OCI-LY1 (cell line): ENCODE results near the gene GTPBP3.

Experiments
- CTCF ChIP-seq: fragments of 200-600 bp; sonication (generic), shearing (Covaris generic); IDR thresholded peaks from 2 replicates; pipeline ENCODE4 v1.5.1; 2017; ENCODE audit warnings: mild to moderate bottlenecking, antibody characterized with exemption, low read length, moderate library complexity, mixed read lengths
- EZH2 ChIP-seq: fragments of 200-600 bp; sonication (generic), shearing (Covaris generic); IDR thresholded peaks from 2 replicates; pipeline ENCODE4 v1.8.0; 2017; ENCODE audit warnings: borderline replicate concordance, mixed run types, mild to moderate bottlenecking, antibody characterized with exemption, low read length, moderate library complexity, mixed read lengths

DNA sequence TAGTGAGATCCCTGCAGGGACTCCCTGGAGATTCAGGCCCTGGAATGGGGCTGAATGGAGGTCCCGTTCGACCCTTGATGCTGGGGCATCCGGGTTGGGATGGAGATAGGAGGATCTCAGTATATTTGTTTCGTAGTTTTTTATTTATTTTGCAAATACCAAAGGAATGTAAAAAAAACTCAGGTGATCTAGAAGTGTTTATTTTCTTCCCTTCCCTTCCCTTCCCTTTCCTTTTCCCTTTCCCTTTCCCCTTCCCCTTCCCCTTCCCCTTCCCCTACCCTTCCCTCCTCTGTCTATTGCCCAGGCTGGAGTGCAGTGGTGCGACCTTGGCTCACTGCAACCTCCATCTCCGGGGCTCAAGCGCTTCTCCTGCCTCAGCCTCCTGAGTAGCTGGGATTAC is 4.5 kb downstream of the GTPBP3 start:
- TF ChIP-seq CTCF (no peak), EZH2 (no peak)
